ENCODE results near the gene MSH2. TPM values are rescaled to one million over a fixed set of nuclear protein-coding genes. Genes with fewer than 3 reads are reported as not detected.
A peak's percentile ranks its signal among the peaks of the same experiment; 100 is the strongest.

MSH2 gene
- total and polyA plus RNA-seq, 3 donors from 2014 or later, result 23.5 to 25.3 (median 24.3) TPM

DNA sequence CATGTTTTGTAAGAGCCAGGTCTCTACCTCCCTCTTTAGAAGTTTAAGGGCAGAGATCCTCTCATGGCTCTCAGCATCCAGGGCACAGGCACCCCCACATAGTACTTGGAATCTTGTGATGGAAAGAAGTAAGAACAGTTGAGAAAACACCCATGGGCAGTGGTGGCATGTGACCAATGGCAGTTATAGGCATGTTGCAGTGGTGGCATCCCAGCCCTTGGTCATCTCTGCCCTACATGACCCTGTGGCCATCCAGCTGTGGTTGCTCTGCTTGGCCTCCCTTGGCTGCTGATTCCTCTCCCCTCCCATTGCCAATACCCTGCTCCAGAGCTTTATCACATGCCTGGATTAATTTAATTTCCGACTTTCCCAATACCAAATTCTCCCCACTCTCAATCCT, 13.3 kb upstream of the MSH2 start:
- H3K4me3 ChIP-seq, result no peak overlapping the region
- H3K4me1 ChIP-seq, result no peaks in the 10 kb centered on the region
- H3K27me3 ChIP-seq, result no peaks in the 10 kb centered on the region
- H3K27ac ChIP-seq, result no peak overlapping the region
- no peaks in the 10 kb centered on the region for H3K9me3 ChIP-seq
- no peak for DNase-seq
- TF ChIP-seq CTCF (IDR thresholded peaks at IDR 0.05), result no peak
- no peak for TF ChIP-seq POLR2A (IDR thresholded peaks at IDR 0.05)
- intact Hi-C loops (cut with DNase I; ENCODE audit: low total_unique reads), result loop anchor here (5.0 kb wide), 1 partner anchor 57 kb away; no protein-coding TSS in a partner anchor
- no peaks in the 10 kb centered on the region for H3K36me3 ChIP-seq (ENCODE audit: low read depth, missing control alignments)
- WGBS, 2 donors, result 95 to 100% methylated on average over 1 of the region's 1 CpG

GRCh38 chr2:47401789-47402554, 984 bp upstream of the MSH2 start:
- Histone ChIP-seq H3K27me3 (no peaks in the 10 kb centered on the region), H3K4me3 (peak overlapping the region; percentile 70 to 93), H3K4me1 (peaks cover 8% of the 10 kb centered on the region), H3K27ac (peak overlapping the region in 1 of 2 donors; percentile 52), H3K36me3 (ENCODE audit: low read depth, missing control alignments) (no peaks in the 10 kb centered on the region), H3K9me3 (no peaks in the 10 kb centered on the region)
- no peak for DNase-seq
- TF ChIP-seq POLR2A (IDR thresholded peaks at IDR 0.05), result no peak
- no peak for TF ChIP-seq CTCF (IDR thresholded peaks at IDR 0.05)
- intact Hi-C loops (cut with DNase I; ENCODE audit: low total_unique reads), result no loop called here
- WGBS, 2 donors, result 37 to 59% methylated on average over 36 of the region's 36 CpGs

GRCh38 chr2:47402555-47402804, 476 bp upstream of the MSH2 start:
- no peaks in the 10 kb centered on the region for H3K27me3 ChIP-seq
- peak overlapping the region; percentile 70 to 93 for H3K4me3 ChIP-seq
- WGBS, 2 donors, result 0 to 1% methylated on average over 8 of the region's 8 CpGs
- H3K9me3 ChIP-seq, result no peaks in the 10 kb centered on the region
- peaks cover 8% of the 10 kb centered on the region for H3K4me1 ChIP-seq
- H3K36me3 ChIP-seq (ENCODE audit: low read depth, missing control alignments), result no peaks in the 10 kb centered on the region
- TF ChIP-seq CTCF (IDR thresholded peaks at IDR 0.05), result no peak
- no peak for TF ChIP-seq POLR2A (IDR thresholded peaks at IDR 0.05)
- no peak for DNase-seq
- peak overlapping the region in 1 of 2 donors; percentile 52 for H3K27ac ChIP-seq
- intact Hi-C loops (cut with DNase I; ENCODE audit: low total_unique reads), result no loop called here

- H3K4me3 ChIP-seq, result peak overlapping the region; percentile 70 to 93
- no peaks in the 10 kb centered on the region for H3K27me3 ChIP-seq
- DNase-seq, result peak; percentile 21
- H3K36me3 ChIP-seq (ENCODE audit: low read depth, missing control alignments), result no peaks in the 10 kb centered on the region
- TF ChIP-seq CTCF (IDR thresholded peaks at IDR 0.05) (no peak), POLR2A (IDR thresholded peaks at IDR 0.05) (no peak)
- peaks cover 8% of the 10 kb centered on the region for H3K4me1 ChIP-seq
- H3K27ac ChIP-seq, result peak overlapping the region; percentile 39 to 42
- no peaks in the 10 kb centered on the region for H3K9me3 ChIP-seq
- WGBS, 2 donors, result 4% methylated on average over 19 to 24 of the region's 24 CpGs
- intact Hi-C loops (cut with DNase I; ENCODE audit: low total_unique reads), result no loop called here
These were observed 745 bp downstream of the MSH2 start for GRCh38 chr2:47403609-47404193.

DNA sequence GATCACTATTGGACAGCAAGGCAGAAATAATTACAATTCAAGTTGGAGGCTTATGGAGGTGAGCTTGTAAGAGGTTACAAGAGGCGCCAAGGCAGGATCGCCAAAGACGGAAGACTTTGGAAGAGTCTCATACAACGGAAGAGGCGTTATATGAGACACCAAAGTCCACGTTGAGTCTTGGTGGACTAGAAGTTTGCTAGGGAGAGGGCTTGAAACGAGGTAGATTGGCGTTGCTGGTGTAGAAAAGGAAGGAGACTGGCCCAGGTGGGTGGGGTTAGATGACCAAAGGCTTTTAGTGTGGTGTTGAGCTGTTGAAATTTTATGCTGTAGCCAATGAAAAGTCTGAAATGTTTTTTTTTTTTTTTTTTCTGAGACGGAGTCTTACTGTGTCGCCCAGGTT, 1.4 kb downstream of the MSH2 start:
- no peak for DNase-seq
- no peaks in the 10 kb centered on the region for H3K36me3 ChIP-seq (ENCODE audit: low read depth, missing control alignments)
- no peaks in the 10 kb centered on the region for H3K27me3 ChIP-seq
- intact Hi-C loops (cut with DNase I; ENCODE audit: low total_unique reads), result no loop called here
- WGBS, 2 donors, result 64 to 73% methylated on average over 10 of the region's 10 CpGs
- H3K27ac ChIP-seq, result no peak overlapping the region
- TF ChIP-seq CTCF (IDR thresholded peaks at IDR 0.05) (no peak), POLR2A (IDR thresholded peaks at IDR 0.05) (no peak)
- H3K4me3 ChIP-seq, result peak overlapping the region in 1 of 2 donors; percentile 70
- H3K4me1 ChIP-seq, result peaks cover 8% of the 10 kb centered on the region
- H3K9me3 ChIP-seq, result no peaks in the 10 kb centered on the region
